Activated CD8-positive, alpha-beta T cell treated with anti-CD3 and anti-CD28 coated beads, Interleukin-2, amount 10 ng/mL, durations not matched to agents 7 days and 5 days (primary cell): ENCODE measurements around the gene ADARB1. TPM values are rescaled to one million over a fixed set of nuclear protein-coding genes. Genes with fewer than 3 reads are reported as not detected.

Experiments used
- ATAC-seq: fragments of 150-1000 bp; cut with Tn5 transposase; one replicate; pipeline ENCODE4 v1.10.0; 2021; ENCODE audit warnings: moderate library complexity
- CTCF ChIA-PET: fragments of 350-600 bp; sonication (Branson Sonifier 250); formaldehyde crosslinking; loops from one replicate; lab custom pipeline; 2021; ENCODE audit warnings: antibody characterized with exemption; lab: Charles Lee
- POLR2A ChIA-PET: fragments of 350-600 bp; sonication (Branson Sonifier 250); formaldehyde crosslinking; loops from one replicate; lab custom pipeline; 2021; ENCODE audit warnings: antibody characterized with exemption; lab: Charles Lee
- DNase-seq: peaks from one replicate; pipeline ENCODE4 v3.0.0-alpha.2; 2020
- H3K27ac Mint-ChIP-seq: one replicate; pipeline ENCODE4 v1.8.0; 2021; ENCODE audit warnings: mild to moderate bottlenecking, mixed read lengths
- H3K27me3 Mint-ChIP-seq: one replicate; pipeline ENCODE4 v1.8.0; 2021; ENCODE audit warnings: low read depth, mixed read lengths
- H3K36me3 Mint-ChIP-seq: one replicate; pipeline ENCODE4 v1.8.0; 2021; ENCODE audit warnings: low read depth, mixed read lengths
- H3K4me1 Mint-ChIP-seq: one replicate; pipeline ENCODE4 v1.8.0; 2021; ENCODE audit warnings: low read depth, mixed read lengths
- H3K4me3 Mint-ChIP-seq: one replicate; pipeline ENCODE4 v1.8.0; 2021; ENCODE audit warnings: mild to moderate bottlenecking, mixed read lengths
- H3K9me3 Mint-ChIP-seq: one replicate; pipeline ENCODE4 v1.8.0; 2022; ENCODE audit warnings: mixed read lengths; ENCODE audit not compliant: insufficient read depth
- total RNA-seq, 2 experiments: library from RNA; stranded (reverse); gene quantifications; one replicate each; pipeline ENCODE4 v1.2.3, GENCODE V29; 2021

Gene ADARB1
- total RNA-seq, 2 experiments from 2014 or later, result 52.9 to 66.2 TPM

GRCh38 chr21:45073301-45074047 lies 906 bp upstream of the ADARB1 start:
- no peak for ATAC-seq
- Mint-ChIP-seq H3K4me1 (peaks cover 35% of the 10 kb centered on the region), H3K36me3 (peaks cover 10% of the 10 kb centered on the region), H3K27me3 (no peaks in the 10 kb centered on the region), H3K4me3 (peak overlapping the region; percentile 89), H3K27ac (peak overlapping the region; percentile 88), H3K9me3 (no peaks in the 10 kb centered on the region)
- POLR2A ChIA-PET, result interaction anchor here (0.9 kb wide), 1 partner anchor 12 kb away, joined by 3 read pairs; no protein-coding TSS in a partner anchor
- no peak for DNase-seq
- CTCF ChIA-PET, result interaction anchor here (0.9 to 2.0 kb wide), 3 partner anchors 53 to 65 kb away, joined by 3 to 9 read pairs (median 3); no protein-coding TSS in a partner anchor

- POLR2A ChIA-PET, result no interaction called here
- peaks cover 14% of the 10 kb centered on the region for H3K36me3 Mint-ChIP-seq
- H3K9me3 Mint-ChIP-seq, result no peaks in the 10 kb centered on the region
- DNase-seq (peak; percentile 32), ATAC-seq (peak; percentile 5)
- H3K4me3 Mint-ChIP-seq, result peak overlapping the region; percentile 82
- H3K27ac Mint-ChIP-seq, result peak overlapping the region; percentile 78
- CTCF ChIA-PET, result interaction anchor here (1.2 to 6.0 kb wide), 5 partner anchors 24 to 63 kb away, joined by 3 to 65 read pairs (median 9); no protein-coding TSS in a partner anchor
- peaks cover 50% of the 10 kb centered on the region for H3K4me1 Mint-ChIP-seq
- H3K27me3 Mint-ChIP-seq, result no peaks in the 10 kb centered on the region
Measured at GRCh38 chr21:45074818-45075595, 627 bp downstream of the ADARB1 start.

GRCh38 chr21:45075596-45076244 lies 1.3 kb downstream of the ADARB1 start:
- ATAC-seq (no peak), DNase-seq (no peak)
- Mint-ChIP-seq H3K9me3 (no peaks in the 10 kb centered on the region), H3K27me3 (no peaks in the 10 kb centered on the region), H3K36me3 (peaks cover 16% of the 10 kb centered on the region), H3K4me3 (peak overlapping the region; percentile 82), H3K4me1 (peaks cover 57% of the 10 kb centered on the region), H3K27ac (peak overlapping the region; percentile 78)
- CTCF ChIA-PET, result interaction anchor here (0.8 to 6.0 kb wide), 8 partner anchors 12 to 62 kb away, joined by 3 to 65 read pairs (median 6); no protein-coding TSS in a partner anchor
- POLR2A ChIA-PET, result interaction anchor here (1.6 kb wide), 1 partner anchor 11 kb away, joined by 6 read pairs; no protein-coding TSS in a partner anchor

GRCh38 chr21:45076245-45076711 lies 1.9 kb downstream of the ADARB1 start:
- POLR2A ChIA-PET, result interaction anchor here (1.6 kb wide), 1 partner anchor 11 kb away, joined by 6 read pairs; no protein-coding TSS in a partner anchor
- no peak for ATAC-seq
- peaks cover 62% of the 10 kb centered on the region for H3K4me1 Mint-ChIP-seq
- CTCF ChIA-PET, result interaction anchor here (0.8 to 6.0 kb wide), 10 partner anchors 13 to 126 kb away, joined by 3 to 65 read pairs (median 6); no protein-coding TSS in a partner anchor
- peak overlapping the region; percentile 82 for H3K4me3 Mint-ChIP-seq
- no peaks in the 10 kb centered on the region for H3K27me3 Mint-ChIP-seq
- H3K27ac Mint-ChIP-seq, result peak overlapping the region; percentile 60
- peaks cover 22% of the 10 kb centered on the region for H3K36me3 Mint-ChIP-seq
- no peak for DNase-seq
- no peaks in the 10 kb centered on the region for H3K9me3 Mint-ChIP-seq

- POLR2A ChIA-PET, result interaction anchor here (1.2 kb wide), 1 partner anchor 139 kb away, joined by 3 read pairs; the partner anchor contains the start of gene SLX9
- H3K9me3 Mint-ChIP-seq, result no peaks in the 10 kb centered on the region
- peak overlapping the region; percentile 64 for H3K4me3 Mint-ChIP-seq
- CTCF ChIA-PET, result interaction anchor here (0.8 to 6.0 kb wide), 10 partner anchors 8 to 129 kb away, joined by 3 to 65 read pairs (median 8); no protein-coding TSS in a partner anchor
- peak overlapping the region; percentile 97 for H3K27ac Mint-ChIP-seq
- peaks cover 42% of the 10 kb centered on the region for H3K36me3 Mint-ChIP-seq
- peaks cover 81% of the 10 kb centered on the region for H3K4me1 Mint-ChIP-seq
- ATAC-seq, result no peak
- H3K27me3 Mint-ChIP-seq, result no peaks in the 10 kb centered on the region
- DNase-seq, result no peak
Measured at GRCh38 chr21:45078371-45078770, 4.0 kb downstream of the ADARB1 start.

- Mint-ChIP-seq H3K4me1 (peaks cover 83% of the 10 kb centered on the region), H3K27ac (peak overlapping the region; percentile 97), H3K4me3 (peak overlapping the region; percentile 64), H3K36me3 (peaks cover 46% of the 10 kb centered on the region), H3K9me3 (no peaks in the 10 kb centered on the region), H3K27me3 (no peaks in the 10 kb centered on the region)
- peak; percentile 91 for DNase-seq
- ChIA-PET CTCF (interaction anchor here (0.8 to 6.0 kb wide), 13 partner anchors 8 to 129 kb away, joined by 3 to 65 read pairs (median 7); no protein-coding TSS in a partner anchor), POLR2A (interaction anchor here (1.2 kb wide), 1 partner anchor 139 kb away, joined by 3 read pairs; the partner anchor contains the start of gene SLX9)
- ATAC-seq, result peak; percentile 79
Measured at GRCh38 chr21:45078877-45079281, 4.5 kb downstream of the ADARB1 start.

- Mint-ChIP-seq H3K36me3 (peaks cover 50% of the 10 kb centered on the region), H3K4me1 (peaks cover 87% of the 10 kb centered on the region), H3K4me3 (peak overlapping the region; percentile 64), H3K27me3 (no peaks in the 10 kb centered on the region), H3K27ac (peak overlapping the region; percentile 97), H3K9me3 (no peaks in the 10 kb centered on the region)
- ChIA-PET POLR2A (no interaction called here), CTCF (interaction anchor here (1.0 to 6.0 kb wide), 10 partner anchors 10 to 130 kb away, joined by 3 to 65 read pairs (median 8); no protein-coding TSS in a partner anchor)
- ATAC-seq (no peak), DNase-seq (no peak)
Measured at GRCh38 chr21:45079351-45079750, 5.0 kb downstream of the ADARB1 start.

GRCh38 chr21:45080232-45080631 lies 5.9 kb downstream of the ADARB1 start:
- peaks cover 53% of the 10 kb centered on the region for H3K36me3 Mint-ChIP-seq
- CTCF ChIA-PET, result interaction anchor here (1.2 to 6.0 kb wide), 5 partner anchors 18 to 279 kb away, joined by 3 to 65 read pairs (median 23); partner anchors contain the start of gene UBE2G2
- DNase-seq (no peak), ATAC-seq (no peak)
- H3K27ac Mint-ChIP-seq, result peak overlapping the region; percentile 97
- POLR2A ChIA-PET, result interaction anchor here (1.2 kb wide), 1 partner anchor 41 kb away, joined by 3 read pairs; no protein-coding TSS in a partner anchor
- no peaks in the 10 kb centered on the region for H3K27me3 Mint-ChIP-seq
- peak overlapping the region; percentile 64 for H3K4me3 Mint-ChIP-seq
- H3K4me1 Mint-ChIP-seq, result peaks cover 96% of the 10 kb centered on the region
- H3K9me3 Mint-ChIP-seq, result no peaks in the 10 kb centered on the region

GRCh38 chr21:45080639-45081414 lies 6.4 kb downstream of the ADARB1 start:
- H3K9me3 Mint-ChIP-seq, result no peaks in the 10 kb centered on the region
- peak; percentile 60 for ATAC-seq
- H3K36me3 Mint-ChIP-seq, result peaks cover 53% of the 10 kb centered on the region
- H3K4me3 Mint-ChIP-seq, result peak overlapping the region; percentile 60
- DNase-seq, result peak; percentile 56
- H3K27ac Mint-ChIP-seq, result peak overlapping the region; percentile 89
- no peaks in the 10 kb centered on the region for H3K27me3 Mint-ChIP-seq
- ChIA-PET POLR2A (interaction anchor here (1.2 kb wide), 1 partner anchor 42 kb away, joined by 3 read pairs; no protein-coding TSS in a partner anchor), CTCF (interaction anchor here (1.0 to 6.0 kb wide), 6 partner anchors 18 to 280 kb away, joined by 3 to 65 read pairs (median 18); partner anchors contain the start of gene UBE2G2)
- H3K4me1 Mint-ChIP-seq, result peaks cover 98% of the 10 kb centered on the region

GRCh38 chr21:45081636-45082035 lies 7.3 kb downstream of the ADARB1 start:
- H3K27ac Mint-ChIP-seq, result peak overlapping the region; percentile 89
- H3K4me3 Mint-ChIP-seq, result peak overlapping the region; percentile 60
- no peaks in the 10 kb centered on the region for H3K9me3 Mint-ChIP-seq
- no peaks in the 10 kb centered on the region for H3K27me3 Mint-ChIP-seq
- POLR2A ChIA-PET, result no interaction called here
- no peak for DNase-seq
- peaks cover 98% of the 10 kb centered on the region for H3K4me1 Mint-ChIP-seq
- CTCF ChIA-PET, result interaction anchor here (1.0 to 4.7 kb wide), 4 partner anchors 17 to 56 kb away, joined by 3 to 35 read pairs (median 18); no protein-coding TSS in a partner anchor
- ATAC-seq, result no peak
- H3K36me3 Mint-ChIP-seq, result peaks cover 50% of the 10 kb centered on the region
